HG03159 (cell line): ENCODE data around the gene ITGA5.

Experiments
- ATAC-seq: cut with Tn5 transposase; IDR thresholded peaks from one replicate; pipeline ENCODE4 v1.9.1; 2021; ENCODE audit warnings: mild to moderate bottlenecking, moderate library complexity; ENCODE audit not compliant: unreplicated experiment

The ITGA5 gene

DNA sequence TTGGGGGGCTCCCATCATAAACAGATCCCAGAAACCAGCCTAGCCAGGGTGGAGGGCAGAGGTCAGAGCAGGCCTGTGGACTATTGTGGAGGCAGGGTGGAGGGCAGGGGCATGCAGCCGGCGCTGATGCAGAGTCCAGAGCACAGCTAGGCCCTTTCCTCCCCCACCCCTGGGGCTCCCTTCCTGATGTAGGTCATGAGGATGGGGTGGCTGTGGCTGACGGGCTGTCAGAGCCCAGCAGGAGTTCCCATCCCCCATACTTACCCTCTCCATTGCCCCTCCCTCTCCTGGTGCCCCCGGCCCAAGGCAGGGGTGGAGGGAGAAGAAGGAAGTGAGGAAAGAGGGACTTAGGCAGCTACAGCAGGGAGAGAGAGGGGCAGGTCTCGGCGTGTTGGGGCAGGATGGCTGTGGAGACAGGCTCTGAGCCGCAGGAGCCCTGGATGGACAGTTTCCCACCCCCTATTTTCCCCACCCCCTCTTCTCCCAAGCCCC is 28.8 kb downstream of the ITGA5 start:
- no peak for ATAC-seq

DNA sequence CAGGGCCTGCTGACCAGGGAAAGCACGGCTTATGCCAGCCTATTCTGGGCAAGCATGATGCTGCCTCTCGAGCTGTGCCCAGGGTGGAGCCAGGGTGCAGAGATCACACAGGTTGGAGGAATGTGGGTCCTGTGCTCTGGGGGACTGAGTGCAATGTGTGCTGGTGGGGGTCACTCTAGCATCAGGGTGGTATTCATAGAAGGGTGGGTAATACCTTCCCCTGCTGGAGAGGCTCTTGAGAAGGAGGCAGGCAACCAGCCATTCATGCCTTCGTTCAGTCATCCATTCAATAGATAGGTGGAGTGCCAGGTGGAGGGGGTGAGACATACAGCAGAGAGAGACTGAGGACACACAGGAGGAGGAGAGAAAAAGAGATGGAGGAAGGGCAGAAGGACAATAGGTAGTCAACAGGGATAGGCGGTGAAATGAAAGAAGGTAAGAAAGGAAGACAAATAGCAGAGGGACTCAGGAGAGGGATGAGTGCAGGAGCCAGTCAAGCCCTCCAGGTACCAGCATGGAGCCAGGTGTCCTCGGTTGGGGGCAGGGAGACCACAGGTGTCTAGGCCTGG is 29.4 kb downstream of the ITGA5 start:
- no peak for ATAC-seq

DNA sequence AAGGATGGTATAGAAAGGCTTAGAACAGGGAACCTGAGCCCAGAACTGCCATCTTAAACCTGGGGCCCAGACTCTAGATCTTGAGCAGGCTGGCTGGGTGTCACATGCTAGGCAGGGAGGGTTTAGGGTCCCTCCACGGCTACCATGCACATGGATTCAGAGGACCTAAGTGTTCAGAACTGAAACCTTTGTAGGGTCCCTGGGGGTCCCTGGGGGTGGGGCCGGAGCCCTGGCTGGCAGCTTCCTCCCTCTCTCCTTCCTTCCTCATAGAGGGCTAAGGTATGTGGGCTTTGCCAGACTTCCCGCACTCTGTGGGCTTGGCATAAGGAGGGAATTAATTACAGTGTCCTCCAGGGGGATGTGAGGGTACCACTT is 29.9 kb downstream of the ITGA5 start:
- ATAC-seq: no peak

DNA sequence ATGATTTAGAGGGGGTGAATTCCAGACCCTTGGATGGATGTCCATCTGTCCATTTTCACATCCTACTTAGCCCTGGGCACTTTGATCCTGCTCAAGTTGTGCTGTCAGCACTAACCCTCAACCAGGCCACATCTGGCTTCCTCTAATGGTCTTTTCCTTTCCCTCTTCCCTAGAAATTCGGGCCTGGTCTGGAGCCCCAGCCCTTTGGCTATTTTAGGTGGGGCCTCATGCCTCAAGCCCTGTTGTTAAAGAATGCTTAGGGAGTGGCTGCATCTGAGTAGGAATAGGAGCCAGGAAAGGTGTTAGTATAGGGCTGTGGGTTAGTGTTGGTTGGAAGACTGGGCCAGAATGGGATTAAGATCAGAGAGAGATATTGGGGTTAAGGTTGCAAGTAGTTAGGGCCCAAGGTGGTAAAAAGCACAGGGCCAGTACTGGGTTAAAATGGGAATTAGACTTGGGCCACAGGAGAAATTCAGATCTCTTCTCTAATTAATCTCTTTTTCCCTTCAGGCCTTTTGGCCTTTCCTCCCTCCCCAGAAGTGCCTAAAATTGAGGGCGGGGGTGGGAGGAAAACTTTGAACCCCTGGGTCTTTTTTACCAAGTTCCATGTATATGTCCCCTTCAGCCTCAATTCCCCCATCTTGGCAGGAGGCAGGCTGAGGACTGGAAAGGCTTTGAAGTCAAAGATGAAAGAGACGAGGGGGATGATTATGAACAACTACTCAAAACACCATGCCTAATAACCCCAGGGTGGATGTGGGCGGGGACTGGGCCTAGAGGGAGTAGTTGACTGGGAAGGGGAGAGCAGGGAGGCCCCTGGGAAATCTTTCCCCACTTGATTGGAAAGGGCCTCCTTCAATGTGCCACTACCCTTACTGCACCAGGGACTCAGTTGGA is 30.6 kb downstream of the ITGA5 start:
- ATAC-seq: no peak

DNA sequence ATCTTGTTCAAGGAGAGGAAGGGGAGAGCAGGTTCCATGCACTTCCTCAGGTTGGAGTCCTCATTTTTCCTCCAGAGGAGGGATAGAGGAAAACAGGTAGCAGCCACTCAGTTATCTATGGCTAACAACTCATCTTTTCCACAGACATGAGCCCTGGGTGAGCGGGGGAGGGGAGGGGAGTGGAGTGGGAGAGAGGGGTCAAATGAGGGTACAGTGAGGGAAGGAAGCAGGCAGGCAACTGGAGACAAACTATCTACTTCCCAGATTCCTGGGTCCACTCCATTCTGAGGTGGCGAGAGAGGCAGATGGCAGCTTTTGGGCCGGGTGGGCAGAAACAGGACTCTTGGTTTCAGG is 32.0 kb downstream of the ITGA5 start:
- ATAC-seq: no peak

DNA sequence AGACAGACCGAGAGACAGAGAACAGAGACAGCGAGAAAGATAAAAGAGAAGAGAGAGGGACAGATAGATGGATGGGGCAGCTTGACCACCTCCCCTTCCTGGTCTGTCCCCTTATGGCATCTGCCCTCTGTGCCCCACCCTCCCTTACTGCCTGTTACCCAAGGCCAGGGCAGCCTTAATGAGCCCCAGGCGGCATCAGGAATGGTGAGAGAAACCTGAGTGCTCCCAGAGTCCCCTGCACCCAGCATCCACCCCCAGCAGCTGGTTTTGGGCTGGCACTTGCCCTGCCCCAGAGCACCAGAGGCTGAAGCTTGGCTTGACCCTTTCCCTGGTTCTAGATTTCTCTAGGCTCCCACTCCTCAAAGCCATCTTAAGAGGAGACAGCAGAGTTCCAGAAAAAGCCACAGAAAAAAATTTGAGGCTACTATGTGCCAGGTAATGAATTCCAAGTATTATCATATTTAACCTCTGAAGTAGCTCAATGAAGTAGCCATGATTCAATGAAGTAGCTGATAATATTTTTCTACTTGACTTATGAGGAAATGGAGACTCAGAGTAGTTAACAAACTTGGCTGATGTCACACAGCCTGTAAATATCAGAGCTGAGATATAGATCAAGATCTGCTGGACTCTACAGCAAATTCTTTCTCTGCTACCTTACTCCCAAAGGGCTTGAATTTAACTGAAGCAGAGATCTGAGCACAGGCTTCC is 32.5 kb downstream of the ITGA5 start:
- ATAC-seq: no peak

DNA sequence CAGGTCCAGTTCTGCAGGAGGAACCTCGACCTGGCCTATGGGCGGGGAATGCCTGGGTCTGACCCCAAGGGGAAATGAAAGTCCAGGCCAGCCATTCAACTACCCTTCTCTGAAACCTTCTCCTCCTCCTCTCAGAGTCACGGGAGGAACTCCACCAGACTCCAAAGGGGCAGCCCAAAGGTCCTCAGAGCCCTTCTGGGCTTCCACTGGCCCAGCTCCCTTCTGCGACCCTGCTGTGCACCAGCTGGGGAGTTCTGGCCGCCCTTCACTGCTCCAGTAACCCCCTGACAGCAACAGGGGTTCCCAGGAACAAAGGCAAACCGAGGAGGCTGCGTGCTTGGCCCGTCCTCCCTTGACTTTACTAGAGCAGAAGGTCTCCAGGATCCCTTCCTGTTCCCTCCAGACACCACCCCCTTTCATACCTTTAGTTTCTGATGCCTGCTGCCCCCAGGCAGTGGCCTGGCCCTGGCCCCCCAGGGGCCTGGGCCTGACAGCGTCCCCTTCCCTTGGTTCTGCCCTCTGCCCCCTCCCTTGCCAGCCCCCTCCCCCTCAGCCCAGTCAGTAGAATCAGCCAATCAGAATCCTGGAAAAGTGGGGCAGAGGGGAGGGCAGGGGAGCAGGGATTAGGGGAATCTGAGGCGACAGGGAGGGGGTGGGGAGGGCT is 33.7 kb downstream of the ITGA5 start:
- peak; percentile 53 for ATAC-seq

DNA sequence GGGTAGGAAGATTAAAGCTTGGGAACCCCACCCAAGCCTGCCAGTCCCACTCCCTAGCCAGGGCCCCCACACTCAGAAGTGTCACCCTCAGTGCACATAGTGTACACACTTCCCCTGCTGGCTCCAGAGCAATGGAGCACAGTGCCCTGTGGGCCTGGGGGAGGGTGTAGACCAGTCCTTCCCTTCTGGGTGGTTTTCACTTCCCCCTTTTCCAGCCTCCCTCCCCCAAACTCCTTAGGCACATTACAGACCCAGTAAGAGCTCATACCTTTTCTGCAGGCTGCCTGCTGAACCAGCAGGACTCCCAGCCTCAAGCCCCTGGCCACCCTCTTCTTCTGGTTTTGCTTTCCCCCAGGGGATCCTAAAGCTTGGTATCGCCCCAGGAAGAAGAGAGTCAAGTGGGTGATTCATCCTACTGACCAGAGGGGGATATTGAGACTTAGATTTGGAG is 34.5 kb downstream of the ITGA5 start, which contains the start of gene ZNF385A:
Gene ZNF385A, minus strand, starts transcription at position 143 of the 451 bp plus-strand sequence. CDS start 219 bp downstream, outside the sequence.
- peak; percentile 47 for ATAC-seq

DNA sequence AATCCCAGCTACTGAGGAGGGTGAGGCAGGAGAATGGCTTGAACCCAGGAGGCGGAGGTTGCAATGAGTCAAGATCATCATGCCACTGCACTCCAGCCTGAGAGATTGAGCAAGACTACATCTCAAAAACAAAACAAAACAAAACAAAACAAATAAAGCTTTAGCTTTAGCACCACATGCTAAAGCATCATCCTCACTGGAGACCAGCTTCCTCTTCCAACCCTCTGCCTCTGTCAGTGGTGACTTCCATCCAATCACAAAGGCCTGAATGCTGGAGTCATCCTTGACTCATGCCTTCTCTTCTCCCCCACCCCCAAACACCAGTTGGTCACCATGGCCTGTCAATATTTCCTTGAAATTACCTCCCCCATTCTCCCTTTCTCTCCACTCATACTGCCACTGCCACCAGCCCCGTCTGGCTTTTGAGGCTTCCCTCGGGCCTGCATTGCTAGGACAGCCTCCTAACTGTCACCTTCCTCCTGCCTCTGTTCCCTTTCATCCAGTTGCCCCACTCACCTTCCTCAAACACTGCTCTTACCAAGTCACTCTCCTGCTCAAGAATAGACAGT is 35.9 kb downstream of the ITGA5 start:
- ATAC-seq: no peak

DNA sequence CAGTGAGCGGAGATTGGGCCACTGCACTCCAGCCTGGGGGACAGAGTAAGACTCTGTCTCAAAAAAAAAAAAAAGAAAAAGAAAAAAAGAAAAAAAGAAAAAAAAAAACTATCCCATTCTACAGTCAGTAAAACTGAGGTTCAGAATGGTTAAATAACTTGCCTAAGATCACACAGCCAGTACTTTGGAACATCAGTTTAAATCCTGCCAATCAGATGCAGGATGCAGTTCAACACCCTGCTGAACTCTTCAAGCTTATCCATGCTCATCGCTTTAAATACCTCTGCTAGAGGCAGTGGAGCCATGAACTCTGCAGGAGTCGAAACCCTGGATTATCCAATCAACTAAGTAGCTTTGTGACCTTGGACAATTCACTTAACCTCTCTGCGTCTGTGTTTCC is 37.9 kb downstream of the ITGA5 start:
- no peak for ATAC-seq

DNA sequence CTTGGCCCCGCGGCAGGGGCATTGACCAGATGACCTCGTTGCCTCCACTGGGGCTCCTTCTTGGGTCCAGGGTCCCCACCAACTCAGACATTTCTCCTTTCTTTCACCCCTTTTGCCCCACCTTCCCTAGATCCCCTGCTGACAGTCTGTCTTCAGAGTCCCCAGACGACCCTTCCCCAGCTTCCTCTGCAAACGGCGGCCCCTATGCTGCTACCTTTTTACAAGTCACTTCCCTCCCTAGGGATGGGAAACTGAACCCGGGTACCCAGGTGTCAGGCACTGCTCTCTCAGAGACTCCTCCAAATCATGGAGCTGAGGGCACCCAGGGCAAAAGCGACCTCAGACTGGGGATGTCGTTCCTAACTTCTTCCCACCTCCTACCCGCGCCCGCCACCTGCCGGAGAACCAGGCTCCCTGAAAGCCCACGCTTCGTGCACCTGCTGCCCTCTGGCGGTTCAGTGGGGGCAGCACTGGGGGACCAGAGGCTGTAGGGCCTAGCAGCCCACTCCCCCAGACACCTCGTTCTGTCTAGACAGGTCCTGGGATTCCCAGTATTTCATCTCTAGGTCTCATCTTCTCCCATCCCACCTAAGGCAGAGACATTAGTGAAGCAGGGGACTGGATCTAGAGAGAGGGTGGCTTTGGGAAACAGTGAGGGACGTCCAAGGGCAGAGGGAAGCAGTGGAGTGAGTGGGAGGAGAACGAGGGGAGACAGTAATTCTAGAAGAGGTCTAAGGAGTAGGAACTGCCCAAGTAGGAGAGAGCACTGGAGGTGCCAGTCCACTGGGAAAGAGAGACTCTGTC is 39.5 kb downstream of the ITGA5 start:
- ATAC-seq: peak; percentile 81

DNA sequence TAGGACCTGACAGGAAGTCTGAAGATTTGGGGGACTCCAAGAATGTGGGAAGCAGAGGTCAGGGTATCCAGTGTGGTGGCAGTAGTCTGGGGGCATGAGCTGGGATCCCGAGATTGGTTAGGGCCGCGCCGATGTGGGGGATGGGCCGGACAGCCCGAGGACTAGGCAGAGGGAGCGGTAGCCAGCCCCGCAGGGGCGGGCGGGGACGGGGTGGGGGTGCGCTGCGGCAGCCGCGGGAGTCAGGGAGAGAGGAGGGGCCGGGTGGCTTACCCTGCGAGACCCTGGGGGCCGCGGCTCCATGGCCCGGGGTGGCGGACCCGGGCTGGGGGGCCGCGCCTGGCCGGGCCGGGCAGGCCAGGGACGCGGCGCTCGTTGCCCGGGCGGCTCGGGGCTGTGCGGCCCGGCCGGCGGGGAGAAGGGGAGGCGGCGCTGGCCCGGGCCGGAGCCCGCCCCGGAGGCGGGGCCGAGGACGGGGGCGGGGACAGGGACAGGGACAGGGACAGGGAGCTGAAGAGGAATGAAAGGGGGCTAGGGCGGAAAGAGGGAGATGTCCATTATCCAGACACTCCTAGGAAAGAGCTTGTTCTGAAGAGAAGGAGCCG is 40.2 kb downstream of the ITGA5 start:
- no peak for ATAC-seq

DNA sequence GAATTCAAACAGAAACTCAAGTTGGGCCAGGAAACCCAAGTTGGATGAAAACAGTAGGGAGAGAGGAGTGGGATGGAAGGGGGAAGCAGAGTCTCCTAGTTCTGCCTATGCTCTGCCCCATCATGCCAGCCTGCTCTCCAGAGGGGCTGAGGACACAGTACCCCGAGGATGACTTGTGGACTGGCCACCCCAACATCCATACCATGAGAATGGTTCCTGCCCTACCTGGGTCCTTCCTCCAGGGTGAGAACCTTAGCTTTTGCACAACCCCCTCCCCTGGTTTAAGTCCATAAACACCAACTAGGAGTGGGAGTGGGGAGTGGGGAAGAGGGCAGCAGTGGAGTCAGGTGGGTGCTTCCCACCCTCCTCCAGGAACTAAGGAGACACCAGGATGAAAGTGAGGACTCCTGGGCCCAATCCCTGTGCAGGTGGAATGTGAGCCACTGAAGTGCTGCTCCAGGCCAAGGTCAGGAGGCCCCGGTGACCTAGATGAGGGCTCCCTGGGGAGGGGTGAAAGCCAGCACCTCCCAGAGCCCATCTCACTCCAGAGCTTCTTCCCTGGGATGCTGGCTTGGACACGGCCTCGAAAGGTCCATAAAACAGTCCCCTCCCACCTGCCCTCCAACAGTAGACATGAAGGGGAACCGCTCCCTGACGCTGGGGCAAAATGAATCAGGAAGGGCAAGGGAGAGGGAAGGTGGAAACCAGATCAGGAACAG is 41.1 kb downstream of the ITGA5 start:
- no peak for ATAC-seq

DNA sequence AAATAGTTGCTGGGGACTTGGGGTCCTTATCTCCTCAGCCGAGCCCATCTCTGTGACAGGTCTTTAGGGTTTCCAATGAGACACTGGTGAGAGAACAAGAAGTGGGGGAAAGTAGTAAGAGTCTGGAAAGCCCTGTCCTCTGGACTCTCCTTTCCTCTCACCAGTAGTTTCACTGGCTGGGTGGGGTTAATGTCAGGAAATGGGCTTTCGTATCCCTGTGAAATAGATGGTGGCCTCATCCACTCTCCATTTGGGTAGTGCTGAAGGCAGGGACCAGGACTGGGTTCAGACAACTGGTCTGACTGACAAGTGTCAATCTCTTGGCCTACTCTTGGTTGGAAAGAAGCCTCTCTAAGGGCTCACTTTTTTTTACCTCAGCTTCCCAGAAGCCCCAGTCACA is 42.1 kb downstream of the ITGA5 start:
- ATAC-seq: no peak

DNA sequence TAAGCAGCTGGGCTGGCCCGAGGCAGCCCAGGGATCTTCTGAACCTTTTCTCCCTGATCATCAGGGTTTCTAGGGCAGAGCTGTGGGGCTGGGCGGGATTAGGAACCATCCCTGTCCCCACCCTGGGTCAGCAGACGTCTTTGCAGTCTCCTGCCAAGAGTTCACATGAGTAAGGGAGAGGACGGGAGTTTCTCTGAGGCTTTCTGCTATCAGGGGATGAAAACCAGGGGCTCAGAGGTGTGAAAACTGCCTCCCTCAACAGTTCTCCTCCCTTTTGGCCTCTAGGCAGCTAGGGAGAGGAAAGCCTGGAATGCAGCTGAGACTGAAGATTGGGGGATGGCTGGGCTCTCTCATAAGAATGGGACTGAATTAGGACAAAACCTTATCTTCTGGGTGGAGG is 42.5 kb downstream of the ITGA5 start:
- no peak for ATAC-seq

DNA sequence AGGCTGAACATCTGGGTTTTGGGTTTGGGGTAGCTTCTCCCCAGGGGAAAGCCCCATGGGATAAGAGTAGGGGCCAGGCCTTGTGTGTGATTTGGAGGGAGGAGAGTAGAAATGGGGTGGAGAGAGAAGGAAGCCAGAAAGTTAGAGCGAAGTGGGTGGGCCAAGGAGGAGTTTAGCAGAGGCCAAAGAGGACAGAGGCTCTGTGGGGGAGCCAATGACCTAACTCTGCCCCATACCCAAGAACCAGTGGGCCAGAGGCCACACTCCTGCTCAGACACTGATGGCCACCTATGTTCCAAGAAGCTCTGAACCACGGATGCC is 43.8 kb downstream of the ITGA5 start:
- no peak for ATAC-seq

DNA sequence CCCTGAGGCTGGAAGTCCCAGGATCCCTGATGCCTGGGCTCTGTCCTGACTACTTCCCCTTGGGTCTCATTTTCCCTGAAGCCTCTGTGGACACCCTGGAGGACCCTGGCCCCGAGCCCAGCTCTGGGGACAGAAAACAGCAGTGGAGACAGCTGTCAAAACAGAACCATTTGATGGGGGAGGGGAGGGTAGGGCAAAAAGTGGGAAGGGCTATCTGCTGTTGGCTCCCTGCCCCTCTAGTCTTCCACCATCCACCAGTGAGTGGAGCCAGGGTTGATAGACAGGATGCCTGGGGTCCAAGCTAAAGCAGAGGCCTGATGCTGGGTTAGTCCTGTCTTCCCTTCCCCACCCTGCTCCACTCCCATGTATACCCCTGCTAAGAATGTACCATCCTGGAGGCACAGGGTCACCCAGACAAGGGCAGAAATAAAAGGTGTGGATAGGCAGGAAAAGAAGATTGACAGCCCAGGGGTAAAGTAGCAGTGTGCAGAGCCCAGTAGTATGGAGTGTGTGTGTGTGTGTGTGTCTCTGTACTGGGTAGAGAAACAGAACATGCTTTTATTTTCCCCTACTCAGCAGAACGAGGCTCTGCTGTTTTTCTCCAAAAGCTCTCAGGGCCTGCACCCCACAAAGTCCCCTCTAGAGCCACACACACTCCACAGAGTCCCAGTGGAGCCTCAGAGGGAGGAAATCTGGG is 44.4 kb downstream of the ITGA5 start:
- ATAC-seq: no peak
